Activated CD8-positive, alpha-beta memory T cell treated with anti-CD3 and anti-CD28 coated beads, Interleukin-2, amount 10 ng/mL, durations not matched to agents 7 days and 5 days (primary cell): ENCODE measurements around the gene LAP3. TPM values are rescaled to one million over a fixed set of nuclear protein-coding genes. Genes with fewer than 3 reads are reported as not detected.
"Not testable (repeated sequence)": the region's sequence is repeated elsewhere in the genome, so short reads cannot be mapped to it uniquely, and the experiment has no call there.

Experiments used
- ATAC-seq: fragments of 150-1000 bp; cut with Tn5 transposase; one replicate; pipeline ENCODE4 v1.10.0; 2021; ENCODE audit warnings: moderate library complexity
- CTCF ChIA-PET: fragments of 350-600 bp; sonication (Branson Sonifier 250); formaldehyde crosslinking; loops from one replicate; lab custom pipeline; 2021; ENCODE audit warnings: antibody characterized with exemption; lab: Charles Lee
- DNase-seq: peaks from one replicate; pipeline ENCODE4 v3.0.0-alpha.2; 2020
- H3K27ac Mint-ChIP-seq: one replicate; pipeline ENCODE4 v1.8.0; 2021; ENCODE audit warnings: mild to moderate bottlenecking, mixed read lengths
- H3K27me3 Mint-ChIP-seq: one replicate; pipeline ENCODE4 v1.8.0; 2021; ENCODE audit warnings: mixed read lengths
- H3K36me3 Mint-ChIP-seq: one replicate; pipeline ENCODE4 v1.8.0; 2021; ENCODE audit warnings: mild to moderate bottlenecking, mixed read lengths
- H3K4me1 Mint-ChIP-seq: one replicate; pipeline ENCODE4 v1.8.0; 2021; ENCODE audit warnings: mixed read lengths
- H3K4me3 Mint-ChIP-seq: one replicate; pipeline ENCODE4 v1.8.0; 2021; ENCODE audit warnings: mild to moderate bottlenecking, moderate library complexity, mixed read lengths
- H3K9me3 Mint-ChIP-seq: one replicate; pipeline ENCODE4 v1.8.0; 2022; ENCODE audit warnings: low read depth, mixed read lengths
- total RNA-seq, 2 experiments: library from RNA; stranded (reverse); gene quantifications; one replicate each; pipeline ENCODE4 v1.2.3, GENCODE V29; 2021

Gene LAP3
- 100 to 1,000 TPM; 198 to 249 TPM for total RNA-seq

GRCh38 chr4:17576932-17577664 is at the start of gene LAP3:
LAP3 (plus strand) TSS chr4:17577198; CDS start chr4:17577466, 268 bp downstream.
- Mint-ChIP-seq H3K9me3 (no peaks in the 10 kb centered on the region), H3K4me3 (peak within 1 kb of the TSS; percentile 92), H3K4me1 (peaks cover 43% of the 10 kb centered on the region), H3K27ac (peak within 1 kb of the TSS; percentile 100), H3K36me3 (peaks cover 38% of the 10 kb centered on the region), H3K27me3 (no peaks in the 10 kb centered on the region)
- CTCF ChIA-PET: interaction anchor here (1.2 to 1.5 kb wide), 2 partner anchors 28 to 36 kb away, joined by 4 to 7 read pairs; no protein-coding TSS in a partner anchor
- DNase-seq (peak; percentile 99), ATAC-seq (peak; percentile 87)

GRCh38 chr4:17528551-17529165 is 48.3 kb upstream of the LAP3 start:
- DNase-seq (no peak), ATAC-seq (no peak)
- H3K27me3 Mint-ChIP-seq: peaks cover 36% of the 10 kb centered on the region
- H3K4me1 Mint-ChIP-seq: no peaks in the 10 kb centered on the region
- H3K9me3 Mint-ChIP-seq: no peaks in the 10 kb centered on the region
- no peak overlapping the region for H3K27ac Mint-ChIP-seq
- CTCF ChIA-PET: no interaction called here
- H3K36me3 Mint-ChIP-seq: no peaks in the 10 kb centered on the region
- H3K4me3 Mint-ChIP-seq: no peak overlapping the region

GRCh38 chr4:17531538-17532285 is 45.3 kb upstream of the LAP3 start:
- Mint-ChIP-seq H3K4me1 (peaks cover 6% of the 10 kb centered on the region), H3K27me3 (peaks cover 29% of the 10 kb centered on the region), H3K27ac (no peak overlapping the region), H3K4me3 (no peak overlapping the region), H3K9me3 (no peaks in the 10 kb centered on the region), H3K36me3 (no peaks in the 10 kb centered on the region)
- ATAC-seq (no peak), DNase-seq (no peak)
- CTCF ChIA-PET: interaction anchor here (1.8 kb wide), 1 partner anchor 19 kb away, joined by 4 read pairs; no protein-coding TSS in a partner anchor

- no peak overlapping the region for H3K27ac Mint-ChIP-seq
- H3K27me3 Mint-ChIP-seq: peaks cover 20% of the 10 kb centered on the region
- H3K4me3 Mint-ChIP-seq: no peak overlapping the region
- H3K36me3 Mint-ChIP-seq: no peaks in the 10 kb centered on the region
- ATAC-seq (no peak), DNase-seq (no peak)
- H3K9me3 Mint-ChIP-seq: no peaks in the 10 kb centered on the region
- H3K4me1 Mint-ChIP-seq: peaks cover 6% of the 10 kb centered on the region
- CTCF ChIA-PET: interaction anchor here (2.4 kb wide), 1 partner anchor 14 kb away, joined by 12 read pairs; no protein-coding TSS in a partner anchor
These were observed 42.3 kb upstream of the LAP3 start for GRCh38 chr4:17534705-17535104.

GRCh38 chr4:17535242-17535641 is 41.8 kb upstream of the LAP3 start:
- Mint-ChIP-seq H3K27me3 (peaks cover 25% of the 10 kb centered on the region), H3K9me3 (no peaks in the 10 kb centered on the region), H3K4me3 (no peak overlapping the region), H3K4me1 (peaks cover 6% of the 10 kb centered on the region), H3K36me3 (no peaks in the 10 kb centered on the region), H3K27ac (no peak overlapping the region)
- DNase-seq: no peak
- CTCF ChIA-PET: interaction anchor here (2.4 kb wide), 1 partner anchor 14 kb away, joined by 12 read pairs; no protein-coding TSS in a partner anchor
- no peak for ATAC-seq

GRCh38 chr4:17535906-17536305 is 41.1 kb upstream of the LAP3 start:
- CTCF ChIA-PET: interaction anchor here (2.4 kb wide), 1 partner anchor 13 kb away, joined by 12 read pairs; no protein-coding TSS in a partner anchor

GRCh38 chr4:17537060-17537459 is 39.9 kb upstream of the LAP3 start:
- peaks cover 22% of the 10 kb centered on the region for H3K27me3 Mint-ChIP-seq
- H3K9me3 Mint-ChIP-seq, H3K4me1 Mint-ChIP-seq, H3K36me3 Mint-ChIP-seq, DNase-seq, ATAC-seq, H3K4me3 Mint-ChIP-seq, H3K27ac Mint-ChIP-seq: not testable (repeated sequence)
- CTCF ChIA-PET: interaction anchor here (1.3 to 2.4 kb wide), 2 partner anchors 12 kb away, joined by 3 to 12 read pairs; no protein-coding TSS in a partner anchor

More at GRCh38 chr4:17535906-17536305, 41.1 kb upstream of the LAP3 start:
- ATAC-seq (no peak), DNase-seq (no peak)
- Mint-ChIP-seq H3K4me3 (no peak overlapping the region), H3K27ac (no peak overlapping the region), H3K9me3 (no peaks in the 10 kb centered on the region), H3K4me1 (peaks cover 6% of the 10 kb centered on the region), H3K36me3 (no peaks in the 10 kb centered on the region), H3K27me3 (peaks cover 25% of the 10 kb centered on the region)

GRCh38 chr4:17544205-17544604 is 32.8 kb upstream of the LAP3 start:
- ATAC-seq (no peak), DNase-seq (no peak)
- no peak overlapping the region for H3K27ac Mint-ChIP-seq
- CTCF ChIA-PET: interaction anchor here (1.4 kb wide), 1 partner anchor 94 kb away, joined by 3 read pairs; no protein-coding TSS in a partner anchor
- H3K9me3 Mint-ChIP-seq: no peaks in the 10 kb centered on the region
- no peaks in the 10 kb centered on the region for H3K36me3 Mint-ChIP-seq
- no peak overlapping the region for H3K4me3 Mint-ChIP-seq
- peaks cover 5% of the 10 kb centered on the region for H3K4me1 Mint-ChIP-seq
- peaks cover 34% of the 10 kb centered on the region for H3K27me3 Mint-ChIP-seq

- Mint-ChIP-seq H3K27ac (no peak overlapping the region), H3K27me3 (peaks cover 31% of the 10 kb centered on the region), H3K9me3 (no peaks in the 10 kb centered on the region), H3K4me1 (peaks cover 5% of the 10 kb centered on the region), H3K36me3 (no peaks in the 10 kb centered on the region), H3K4me3 (no peak overlapping the region)
- CTCF ChIA-PET: interaction anchor here (1.0 to 1.4 kb wide), 3 partner anchors 32 to 93 kb away, joined by 3 read pairs; partner anchors contain the start of gene MED28
- DNase-seq (no peak), ATAC-seq (no peak)
These were observed 32.2 kb upstream of the LAP3 start for GRCh38 chr4:17544831-17545234.

- no peak for DNase-seq
- CTCF ChIA-PET: interaction anchor here (0.6 to 1.4 kb wide), 3 partner anchors 33 to 92 kb away, joined by 3 read pairs; partner anchors contain the start of gene MED28
- H3K9me3 Mint-ChIP-seq: no peaks in the 10 kb centered on the region
- peaks cover 5% of the 10 kb centered on the region for H3K4me1 Mint-ChIP-seq
- H3K36me3 Mint-ChIP-seq: no peaks in the 10 kb centered on the region
- no peak overlapping the region for H3K27ac Mint-ChIP-seq
- no peak overlapping the region for H3K4me3 Mint-ChIP-seq
- H3K27me3 Mint-ChIP-seq: peaks cover 28% of the 10 kb centered on the region
- ATAC-seq: no peak
These were observed 31.4 kb upstream of the LAP3 start for GRCh38 chr4:17545374-17546140.

- no peaks in the 10 kb centered on the region for H3K9me3 Mint-ChIP-seq
- peaks cover 5% of the 10 kb centered on the region for H3K4me1 Mint-ChIP-seq
- CTCF ChIA-PET: no interaction called here
- DNase-seq: no peak
- no peak for ATAC-seq
- peaks cover 27% of the 10 kb centered on the region for H3K27me3 Mint-ChIP-seq
- H3K4me3 Mint-ChIP-seq: no peak overlapping the region
- H3K36me3 Mint-ChIP-seq: no peaks in the 10 kb centered on the region
- H3K27ac Mint-ChIP-seq: no peak overlapping the region
These were observed 30.8 kb upstream of the LAP3 start for GRCh38 chr4:17546222-17546621.

GRCh38 chr4:17546678-17547077 is 30.3 kb upstream of the LAP3 start:
- H3K4me1 Mint-ChIP-seq: peaks cover 5% of the 10 kb centered on the region
- peaks cover 28% of the 10 kb centered on the region for H3K27me3 Mint-ChIP-seq
- ATAC-seq: no peak
- CTCF ChIA-PET: no interaction called here
- DNase-seq: no peak
- no peaks in the 10 kb centered on the region for H3K9me3 Mint-ChIP-seq
- H3K4me3 Mint-ChIP-seq: no peak overlapping the region
- H3K27ac Mint-ChIP-seq: no peak overlapping the region
- no peaks in the 10 kb centered on the region for H3K36me3 Mint-ChIP-seq
